ENCODE data around the gene SRRM3.
"Not testable (repeated sequence)": the region's sequence is repeated elsewhere in the genome, so short reads cannot be mapped to it uniquely, and the experiment has no call there.

Gene SRRM3, protein sequence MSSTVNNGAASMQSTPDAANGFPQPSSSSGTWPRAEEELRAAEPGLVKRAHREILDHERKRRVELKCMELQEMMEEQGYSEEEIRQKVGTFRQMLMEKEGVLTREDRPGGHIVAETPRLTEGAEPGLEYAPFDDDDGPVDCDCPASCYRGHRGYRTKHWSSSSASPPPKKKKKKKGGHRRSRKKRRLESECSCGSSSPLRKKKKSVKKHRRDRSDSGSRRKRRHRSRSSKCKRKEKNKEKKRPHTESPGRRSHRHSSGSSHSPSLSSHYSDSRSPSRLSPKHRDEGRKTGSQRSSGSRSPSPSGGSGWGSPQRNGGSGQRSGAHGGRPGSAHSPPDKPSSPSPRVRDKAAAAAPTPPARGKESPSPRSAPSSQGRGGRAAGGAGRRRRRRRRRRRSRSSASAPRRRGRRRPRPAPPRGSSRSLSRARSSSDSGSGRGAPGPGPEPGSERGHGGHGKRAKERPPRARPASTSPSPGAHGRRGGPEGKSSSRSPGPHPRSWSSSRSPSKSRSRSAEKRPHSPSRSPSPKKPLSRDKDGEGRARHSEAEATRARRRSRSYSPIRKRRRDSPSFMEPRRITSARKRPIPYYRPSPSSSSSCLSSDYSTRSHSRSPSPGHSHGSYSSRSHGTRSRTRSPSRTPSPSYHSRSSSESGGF

DNA sequence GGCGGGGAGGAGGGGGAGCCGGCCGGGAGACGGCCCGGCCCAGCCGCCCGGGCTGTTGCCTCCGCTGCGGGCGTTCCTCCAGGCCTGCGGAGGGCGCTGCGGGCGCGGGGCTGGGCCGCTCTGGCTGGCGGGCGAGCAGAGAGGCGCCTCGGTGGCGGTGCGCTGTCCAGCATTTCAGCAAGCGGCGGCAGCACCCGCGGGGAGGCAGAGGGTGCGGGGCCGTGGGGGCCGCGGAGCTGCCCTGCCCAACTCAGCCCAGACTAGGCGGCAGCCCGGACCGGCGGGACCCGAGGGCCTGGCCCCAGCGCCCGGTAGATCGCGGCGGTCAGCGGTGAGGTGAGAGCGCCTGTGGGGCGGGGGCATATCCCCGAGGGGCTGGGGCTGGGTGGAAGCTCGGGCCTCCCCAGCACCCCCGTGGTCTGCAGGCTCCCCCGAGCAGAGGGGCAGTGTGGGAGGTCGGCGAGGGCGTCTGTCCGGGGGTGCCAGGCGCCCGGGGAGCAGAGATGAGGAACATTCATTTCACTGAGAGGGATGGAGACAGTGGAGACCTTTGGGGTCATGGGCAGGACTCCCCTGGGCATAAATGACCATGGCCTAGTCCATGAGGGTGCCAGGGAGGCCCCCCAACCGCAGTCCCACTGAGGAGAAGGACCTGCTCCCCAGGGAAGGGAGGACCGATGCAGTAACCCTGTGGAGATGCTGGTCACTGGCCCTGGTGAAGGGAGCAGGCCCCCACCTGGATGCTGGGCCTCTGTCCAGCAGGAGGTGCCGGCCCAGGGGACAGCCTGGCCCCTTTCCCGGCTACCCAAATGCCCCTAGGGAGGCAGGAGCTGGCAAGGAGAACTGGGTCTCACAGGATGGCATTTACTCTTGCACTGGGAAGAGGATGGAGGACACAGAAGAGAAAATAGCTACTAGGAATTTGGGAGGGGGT lies at the start of gene SRRM3:
TSS of gene SRRM3 (plus strand) at position 165 of the 934 bp plus-strand sequence. CDS start 33,171 bp downstream, outside the sequence.
- DNase-seq (peak; percentile 91), ATAC-seq (peak; percentile 87)

DNA sequence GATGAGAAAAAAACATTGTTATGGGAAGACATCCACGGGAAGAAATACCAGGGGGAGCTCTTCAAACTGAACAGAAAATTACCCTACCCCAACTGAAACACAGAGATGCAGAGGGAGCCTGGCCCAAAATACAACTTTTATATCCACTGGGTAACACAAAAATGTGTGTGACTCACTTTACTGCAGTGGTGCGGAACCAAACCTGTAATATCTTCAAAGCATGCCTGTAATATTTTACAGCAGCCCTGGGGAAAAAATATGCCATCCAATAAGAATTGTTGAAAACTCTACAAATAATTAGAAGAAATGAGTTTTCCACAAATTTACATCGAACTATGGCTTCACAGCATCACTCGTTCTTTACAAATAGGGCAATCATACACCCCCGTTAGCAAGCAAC lies 49.8 kb upstream of the SRRM3 start:
- ATAC-seq (no peak), DNase-seq (no peak)

DNA sequence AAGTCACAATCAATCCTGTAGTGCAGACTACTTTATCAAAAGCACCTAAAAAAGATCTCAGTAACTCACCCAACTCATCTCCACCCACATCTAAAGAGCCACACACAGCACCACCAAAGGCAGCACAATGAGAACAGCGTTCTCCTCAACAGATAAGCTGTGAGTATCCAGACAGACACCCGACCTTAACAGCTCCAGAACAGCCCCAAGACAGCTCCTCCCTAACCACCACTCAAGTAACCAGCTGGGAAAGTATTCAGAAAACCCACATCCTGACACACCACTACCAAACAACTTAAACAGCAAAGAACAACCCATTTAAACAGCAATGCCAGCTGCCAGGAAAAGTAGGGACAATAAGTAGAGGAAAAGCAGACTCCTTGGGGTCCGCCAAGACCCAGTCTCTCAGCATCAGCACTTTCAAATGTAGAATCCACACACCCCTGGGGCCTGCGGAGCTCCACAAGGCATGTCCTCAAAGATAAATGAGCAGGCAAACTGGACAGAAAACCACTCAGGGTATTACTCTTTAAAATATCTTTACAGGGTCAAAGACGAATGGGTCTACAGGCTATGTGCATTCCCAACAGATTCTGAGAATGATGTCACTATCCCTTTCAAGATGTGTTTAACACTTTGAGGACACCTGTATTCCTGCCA lies 48.0 kb upstream of the SRRM3 start:
- not testable (repeated sequence) for DNase-seq, ATAC-seq

DNA sequence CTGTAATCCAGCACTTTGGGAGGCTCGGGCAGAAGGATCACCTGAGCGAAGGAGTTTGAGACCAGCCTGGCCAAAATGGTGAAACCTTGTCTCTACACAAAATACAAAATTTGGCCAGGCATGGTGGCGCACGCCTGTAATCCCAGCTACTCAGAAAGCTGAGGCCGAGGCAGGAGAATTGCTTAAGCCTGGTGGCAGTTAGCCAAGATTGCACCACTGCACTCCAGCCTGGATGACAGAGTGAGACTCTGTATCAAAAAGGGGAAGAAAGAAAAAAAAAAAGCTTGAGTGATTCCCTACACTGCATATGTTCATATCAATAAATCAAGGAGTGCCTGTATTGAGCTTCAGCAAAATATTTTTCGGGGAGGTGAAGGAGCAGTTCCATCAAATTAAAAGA lies 45.8 kb upstream of the SRRM3 start:
- ATAC-seq (no peak), DNase-seq (no peak)

DNA sequence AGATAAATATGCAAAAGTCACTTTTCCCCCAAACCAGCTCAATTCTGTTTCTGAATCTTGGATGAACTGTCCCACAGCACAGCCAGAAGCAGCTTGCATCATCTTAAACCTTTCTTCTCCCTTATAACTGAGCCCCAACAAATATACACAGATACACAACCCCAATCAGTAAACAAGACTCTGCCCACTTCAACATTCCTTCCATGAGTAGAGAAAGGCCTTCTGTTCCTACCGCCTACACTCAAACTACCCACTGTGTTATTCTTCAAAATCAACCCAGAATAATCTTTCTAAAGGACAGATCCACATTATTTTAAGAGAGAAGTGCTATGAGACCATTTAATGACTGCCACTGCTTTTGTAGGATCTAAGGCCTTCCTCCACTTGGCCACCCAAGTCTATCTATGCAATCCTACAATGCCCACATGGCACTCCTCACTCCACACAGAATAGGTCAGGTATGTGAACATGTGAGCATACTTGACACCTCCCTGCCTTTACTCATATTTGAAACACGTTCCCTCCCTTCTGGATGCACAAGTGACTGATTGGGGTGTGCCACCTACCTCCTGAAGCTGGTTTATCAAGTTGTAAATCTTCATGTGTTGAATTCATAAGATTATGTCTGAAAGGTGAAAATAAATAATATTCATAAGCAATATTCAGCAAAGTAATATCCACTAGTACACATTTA lies 44.6 kb upstream of the SRRM3 start:
- not testable (repeated sequence) for DNase-seq, ATAC-seq

DNA sequence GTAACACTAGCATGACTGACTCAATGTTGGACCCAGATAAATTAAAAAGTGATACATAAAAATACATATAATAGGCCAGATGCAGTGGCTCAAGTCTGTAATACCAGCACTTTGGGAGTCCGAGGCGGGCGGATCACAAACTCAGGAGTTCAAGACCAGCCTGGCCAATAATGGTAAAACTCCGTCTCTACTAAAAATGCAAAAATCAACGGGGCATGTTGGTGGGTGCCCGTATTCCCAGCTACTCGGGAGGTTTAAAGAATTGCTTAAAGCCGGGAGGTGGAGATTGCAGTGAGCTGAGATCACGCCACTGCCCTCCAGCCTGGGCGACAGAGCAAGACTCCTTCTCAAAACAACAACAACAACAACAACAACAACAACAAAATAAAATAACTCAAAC lies 43.3 kb upstream of the SRRM3 start:
- DNase-seq, ATAC-seq: not testable (repeated sequence)

DNA sequence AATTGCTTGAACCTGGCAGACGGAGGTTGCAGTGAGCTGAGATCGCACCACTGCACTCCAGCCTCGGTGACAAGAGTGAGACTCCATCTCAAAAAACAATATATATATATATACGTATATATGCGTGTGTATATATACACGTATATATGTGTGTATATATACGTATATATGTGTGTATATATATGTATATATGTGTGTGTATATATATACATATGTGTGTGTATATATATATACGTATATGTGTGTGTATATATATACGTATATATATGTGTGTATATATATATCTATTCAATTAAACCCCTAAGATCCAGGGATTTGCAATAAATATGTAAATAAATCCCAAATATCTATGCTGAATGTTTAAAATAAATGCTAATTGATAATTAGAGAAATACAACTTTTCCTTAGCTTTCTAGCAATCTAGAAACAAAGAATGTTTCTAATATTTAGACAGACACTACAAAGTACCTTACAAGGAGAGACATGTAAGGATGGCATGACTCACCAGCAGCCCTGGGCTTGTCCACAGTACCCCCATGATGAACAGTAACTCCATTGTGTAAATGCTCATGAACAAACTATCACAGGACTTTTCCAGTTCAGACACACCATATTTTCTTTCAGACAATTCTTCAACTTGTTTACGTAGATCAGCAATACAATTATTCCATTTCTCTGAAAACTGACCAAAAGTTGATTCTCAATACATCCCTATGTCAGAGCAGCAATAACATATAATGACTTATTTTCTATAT lies 39.1 kb upstream of the SRRM3 start:
- DNase-seq, ATAC-seq: not testable (repeated sequence)

DNA sequence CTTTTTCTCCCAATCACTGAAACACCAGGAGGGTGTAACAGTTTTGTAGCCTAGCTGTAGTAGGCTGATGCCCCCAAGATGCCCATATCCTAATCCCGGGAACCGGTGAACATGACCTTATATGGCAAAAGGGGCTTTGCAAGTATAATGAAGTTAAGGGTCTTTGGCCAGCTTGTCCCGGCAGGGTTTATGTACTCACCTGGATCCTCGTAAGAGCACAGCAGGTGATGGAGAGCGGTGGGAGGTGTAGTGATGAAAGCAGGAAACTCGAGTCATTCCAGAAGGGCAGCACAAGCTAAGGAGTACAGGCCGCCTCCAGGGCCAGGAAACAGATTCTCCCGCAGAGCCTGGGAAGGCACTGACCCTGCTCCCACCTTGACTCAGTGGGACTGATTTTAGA lies 37.9 kb upstream of the SRRM3 start:
- not testable (repeated sequence) for DNase-seq, ATAC-seq

DNA sequence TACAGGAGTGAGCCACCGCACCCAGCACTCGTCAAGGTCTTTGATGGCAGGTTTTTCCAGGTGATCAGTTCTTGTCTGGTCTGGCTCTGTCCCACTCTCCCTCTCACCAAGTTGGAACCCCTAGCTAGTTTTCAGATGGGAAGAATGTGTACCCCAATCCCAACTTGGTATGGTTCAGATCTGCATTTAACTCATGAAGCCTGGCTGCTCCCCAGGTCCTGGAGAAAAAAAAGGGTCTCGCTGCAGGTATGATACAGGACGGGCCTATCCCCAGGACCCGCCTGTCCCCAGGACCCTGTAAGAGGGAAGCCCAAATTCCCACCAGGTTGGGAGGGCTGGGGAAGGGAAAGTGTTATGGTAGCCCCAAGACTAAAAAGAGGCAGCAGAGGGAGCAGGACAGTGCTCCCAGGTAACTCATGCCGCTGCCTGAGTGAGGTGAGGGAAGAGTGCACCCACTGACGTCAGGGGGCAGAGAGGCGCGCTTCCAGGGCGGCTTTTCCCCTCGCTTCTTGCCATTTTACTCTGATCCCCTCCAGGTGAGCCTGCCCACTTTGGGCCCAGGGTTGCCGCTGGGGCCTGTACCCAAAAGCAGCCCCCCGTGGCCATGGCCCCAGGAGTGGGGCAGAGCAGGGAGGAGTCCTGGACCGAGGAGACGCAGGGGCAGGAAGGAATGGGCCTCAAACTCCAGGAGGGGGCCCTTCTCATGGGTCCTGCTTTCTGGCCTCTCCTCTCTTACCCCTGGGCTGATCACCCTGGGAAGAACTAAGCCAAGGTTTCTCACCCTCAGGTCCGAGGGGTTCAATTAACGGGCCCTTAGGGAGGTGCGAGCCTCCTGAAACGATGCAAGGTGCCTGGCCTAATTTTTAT lies 36.4 kb upstream of the SRRM3 start:
- DNase-seq (no peak), ATAC-seq (no peak)

DNA sequence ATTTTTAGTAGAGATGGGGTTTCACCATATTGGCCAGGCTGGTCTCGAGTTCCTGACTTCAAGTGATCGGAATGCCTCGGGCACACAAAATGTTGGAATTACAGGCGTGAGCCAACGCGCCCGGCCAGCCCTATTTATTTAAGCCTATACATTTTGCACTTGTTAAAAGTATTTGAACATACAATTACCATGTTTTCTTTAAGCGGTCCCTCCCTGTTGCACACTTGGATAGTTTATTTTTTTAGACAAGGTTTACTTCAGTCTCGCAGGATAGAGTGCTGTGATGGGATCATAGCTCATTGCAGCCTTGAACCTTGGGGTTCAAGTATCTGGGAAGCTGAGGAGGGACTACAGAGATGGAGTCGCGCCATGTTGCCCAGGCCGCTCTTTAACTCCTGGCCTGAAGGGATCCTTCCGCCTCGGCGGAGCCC lies 35.7 kb upstream of the SRRM3 start:
- DNase-seq, result no peak
- ATAC-seq, result no peak

DNA sequence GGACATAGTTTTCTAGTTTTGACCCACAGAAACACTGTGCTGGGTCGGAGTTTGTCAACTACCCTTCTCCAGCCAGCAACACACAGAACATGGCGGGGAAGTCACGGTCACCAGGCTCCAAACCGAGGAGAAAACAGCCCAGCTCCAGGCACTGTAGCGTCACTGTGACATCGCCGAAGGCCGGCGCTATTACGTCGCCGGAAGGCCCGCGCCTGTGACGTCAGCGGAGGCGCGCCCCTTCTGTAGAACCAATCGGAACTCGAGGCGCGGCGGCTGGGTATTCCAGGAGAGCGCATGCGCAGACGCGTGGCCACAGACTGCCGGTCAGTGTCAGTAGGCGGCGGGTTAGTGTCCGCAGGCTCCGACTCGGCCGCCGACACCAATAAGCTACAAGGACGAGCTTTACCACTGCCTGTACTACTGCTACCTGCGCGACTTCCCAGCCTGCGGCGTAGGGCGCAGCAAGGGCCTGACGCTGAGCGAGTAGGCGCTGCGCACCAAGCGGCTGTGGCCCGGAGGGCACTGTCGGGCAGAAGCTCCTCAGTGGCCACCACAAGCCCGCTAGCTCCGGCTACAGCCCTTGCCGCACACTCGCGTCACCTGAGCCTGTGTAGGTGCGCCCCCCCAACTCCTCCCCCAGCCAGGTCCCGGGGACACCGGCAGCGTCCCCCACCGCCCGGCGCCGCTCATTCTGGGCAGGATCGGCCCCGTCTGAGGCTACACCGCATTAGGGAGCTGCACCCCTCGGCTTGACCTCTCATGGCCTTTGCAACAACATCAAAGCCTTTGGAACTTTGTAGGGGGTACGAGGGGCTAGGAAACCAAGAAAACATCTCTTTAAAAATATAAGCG lies 35.1 kb upstream of the SRRM3 start:
- DNase-seq, result peak; percentile 96
- peak; percentile 94 for ATAC-seq

DNA sequence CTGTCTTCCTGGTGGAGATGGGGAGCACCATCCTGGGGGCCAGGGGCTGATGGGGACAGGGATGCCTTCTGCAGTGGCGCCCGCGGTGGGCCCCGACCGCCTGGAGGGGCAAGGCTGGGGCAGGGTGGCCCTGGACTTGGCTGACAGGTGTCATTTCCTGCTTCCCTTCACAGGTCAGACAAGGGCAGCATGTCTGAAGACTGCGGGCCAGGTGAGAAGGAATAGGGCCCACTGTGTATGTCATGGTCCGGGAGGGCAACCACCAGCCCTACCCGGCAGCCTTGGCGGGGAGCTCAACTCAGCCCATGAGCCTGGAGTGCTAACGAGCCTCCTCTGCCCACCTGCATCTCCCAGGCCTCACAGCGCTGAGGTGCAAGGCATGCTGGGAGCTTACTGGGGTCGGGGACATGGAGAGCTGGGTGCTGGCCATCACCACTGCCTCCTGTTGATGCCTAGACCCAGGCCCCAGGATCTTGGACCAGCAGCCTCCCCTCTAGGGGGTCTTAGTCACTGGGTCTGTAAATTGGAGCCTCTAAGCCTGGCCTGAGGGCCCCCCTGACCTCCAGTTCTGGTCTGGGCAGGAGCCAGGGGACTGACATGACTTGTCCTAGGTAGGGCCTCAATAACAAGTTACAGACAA lies 28.0 kb upstream of the SRRM3 start:
- ATAC-seq, result no peak
- DNase-seq, result no peak

DNA sequence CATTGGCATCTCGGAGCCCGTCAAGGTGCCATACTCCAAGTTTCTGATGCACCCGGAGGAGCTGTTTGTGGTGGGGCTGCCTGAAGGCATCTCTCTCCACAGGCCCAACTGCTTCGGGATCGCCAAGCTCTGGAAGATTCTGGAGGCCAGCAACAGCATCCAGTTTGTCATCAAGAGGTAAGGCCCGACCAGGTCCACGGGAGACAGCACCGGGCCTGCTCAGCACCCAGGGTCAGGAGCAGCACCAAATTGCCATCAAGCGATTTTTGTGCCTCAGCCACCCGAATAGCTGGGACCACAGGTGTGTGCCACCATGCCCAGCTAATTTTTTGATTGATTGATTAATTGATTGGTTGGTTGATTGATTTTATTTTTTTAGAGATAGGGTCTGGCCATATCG lies 24.7 kb upstream of the SRRM3 start:
- DNase-seq, ATAC-seq: not testable (repeated sequence)

DNA sequence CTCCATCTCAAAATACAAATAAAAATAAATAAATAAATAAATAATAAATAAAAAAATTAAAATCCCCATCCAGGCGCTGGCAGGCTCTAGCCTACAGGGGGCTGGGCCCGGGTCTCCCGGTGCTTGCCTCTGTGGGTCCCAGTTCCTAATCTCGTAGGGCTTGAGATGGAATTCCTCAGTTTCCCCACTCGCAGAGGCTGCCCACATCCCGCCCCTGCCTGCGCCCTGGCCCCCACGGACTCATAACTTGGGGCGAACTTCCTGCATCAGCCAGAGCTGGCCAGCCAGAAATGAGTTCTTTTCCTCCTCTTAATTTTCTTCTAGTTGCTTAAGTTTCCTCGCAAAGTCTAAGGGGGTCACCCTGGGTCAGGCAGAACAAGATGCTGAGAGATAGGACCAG lies 22.0 kb upstream of the SRRM3 start:
- DNase-seq (no peak), ATAC-seq (no peak)

DNA sequence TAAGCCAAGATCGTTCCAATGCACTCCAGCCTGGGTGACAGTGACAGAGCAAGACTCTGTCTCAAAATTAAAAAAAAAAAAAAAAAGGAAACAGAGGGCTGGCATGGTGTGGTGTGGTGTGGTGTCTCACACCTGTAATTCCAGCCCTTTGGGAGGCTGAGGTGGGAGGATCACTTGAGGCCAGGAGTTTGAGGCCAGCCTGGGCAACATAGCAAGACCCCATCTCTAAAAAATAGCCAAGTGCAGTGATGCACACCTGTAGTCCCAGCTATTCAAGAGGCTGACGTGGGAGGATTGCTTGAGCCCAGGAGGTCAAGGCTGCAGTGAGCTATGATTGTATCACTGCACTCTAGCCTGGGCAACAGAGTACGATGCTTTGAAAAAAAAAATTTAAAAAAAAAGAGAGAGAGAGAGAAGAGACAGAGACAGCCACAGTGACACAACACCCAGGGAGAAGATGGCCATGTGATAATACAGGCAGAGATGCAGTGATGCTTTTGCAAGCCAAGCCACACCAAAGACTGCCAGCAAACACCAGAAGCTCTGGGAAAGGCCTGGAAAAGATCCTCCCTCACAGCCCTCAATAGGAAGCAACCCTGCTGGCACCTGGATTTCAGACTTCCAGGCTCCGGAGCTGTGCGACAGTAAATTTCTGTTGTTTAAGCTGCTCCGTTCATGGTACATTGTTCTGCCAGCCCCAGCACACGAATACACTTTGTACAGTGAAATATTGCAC lies 19.3 kb upstream of the SRRM3 start:
- no peak for ATAC-seq
- DNase-seq, result no peak

DNA sequence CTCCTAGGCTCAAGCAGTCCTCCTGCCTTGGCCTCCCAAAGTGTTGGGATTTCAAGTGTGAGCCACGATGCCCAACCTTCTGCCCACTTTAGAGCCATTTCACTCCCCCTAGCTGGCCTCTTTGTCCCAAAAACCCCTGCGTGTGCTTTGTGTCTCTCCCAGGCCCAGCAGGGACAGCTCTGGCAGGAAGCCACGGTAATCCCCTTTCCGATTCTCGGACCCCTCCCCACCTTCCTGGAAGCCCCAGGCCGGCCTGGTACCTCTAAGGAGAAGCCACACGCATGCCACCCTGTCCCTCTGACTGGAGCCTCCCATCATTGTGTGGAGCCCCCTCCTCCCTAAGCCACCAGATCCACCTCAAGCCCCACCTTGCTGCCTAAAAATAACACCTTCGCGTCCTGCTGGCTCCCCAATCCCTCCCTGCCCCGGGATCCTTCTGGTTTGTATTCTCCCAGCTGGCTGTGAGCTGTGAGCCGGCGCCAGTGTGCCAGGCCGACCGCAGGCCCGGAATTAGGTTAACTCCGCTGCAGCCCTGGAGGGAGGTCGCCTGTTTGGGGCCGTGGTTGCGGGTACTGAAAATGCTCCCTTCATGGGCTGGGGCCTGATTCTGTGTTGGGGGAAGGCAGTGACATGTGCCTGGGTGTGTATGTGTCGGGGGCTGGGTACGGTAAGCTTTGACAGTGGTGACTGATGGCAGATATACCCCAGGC lies 16.4 kb upstream of the SRRM3 start:
- DNase-seq (no peak), ATAC-seq (no peak)

DNA sequence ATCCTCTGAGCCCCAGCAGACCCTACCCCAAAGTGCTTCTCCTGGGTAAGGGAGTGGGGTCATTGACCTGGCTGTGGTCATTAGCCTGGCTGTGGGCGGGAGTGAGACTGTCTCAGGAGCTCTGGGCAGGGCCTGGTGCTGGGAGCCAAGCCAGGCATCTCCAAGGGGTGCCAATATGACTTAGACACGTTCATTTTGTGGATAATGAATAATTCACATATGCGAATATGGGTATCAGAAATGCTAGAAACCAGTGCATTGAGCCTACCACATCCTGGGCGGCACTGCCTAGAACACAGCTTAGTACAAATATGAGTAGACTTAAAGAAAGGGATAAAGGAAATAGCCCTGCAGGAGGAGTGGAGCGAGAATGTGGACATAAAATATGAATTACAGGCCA lies 14.4 kb upstream of the SRRM3 start:
- DNase-seq (no peak), ATAC-seq (no peak)
